Kidney (tissue), 14 donors: Measurements from ENCODE around the gene FBXL17. TPM values are rescaled to one million over a fixed set of nuclear protein-coding genes. Genes with fewer than 3 reads are reported as not detected.

Source experiments
- DNase-seq, 5 donors: peaks; one replicate each; pipeline ENCODE4 v3.0.0-alpha.2; 2013 to 2020
- FAIRE-seq: peaks from 2 replicates; lab custom pipeline; 2012; peaks lifted over from hg19 to GRCh38; lab: Jason Lieb, UNC
- H3K27ac ChIP-seq, 2 donors: one replicate each; pipeline ENCODE4 v1.7.0; 2013; ENCODE audit warnings: low read depth in 2 of 2, low read length in 2 of 2, inconsistent platforms in 1 of 2
- H3K27me3 ChIP-seq: one replicate; pipeline ENCODE4 v1.7.1; 2013; ENCODE audit warnings: low read length, inconsistent platforms; ENCODE audit not compliant: control insufficient read depth, insufficient read depth
- H3K36me3 ChIP-seq, 3 donors: one replicate each; pipeline versions ENCODE4 v1.7.0 to v1.7.1; 2013; ENCODE audit warnings: low read length in 3 of 3, control low read depth in 1 of 3, inconsistent platforms in 1 of 3; ENCODE audit not compliant: insufficient read depth in 3 of 3, control insufficient read depth in 2 of 3
- H3K4me1 ChIP-seq, 3 donors: one replicate each; pipeline versions ENCODE4 v1.7.0 to v1.7.1; 2013; ENCODE audit warnings: low read length in 3 of 3, inconsistent platforms in 1 of 3, low read depth in 1 of 3; ENCODE audit not compliant: control insufficient read depth in 2 of 3, insufficient read depth in 2 of 3
- H3K4me3 ChIP-seq, 3 donors: one replicate each; pipeline versions ENCODE4 v1.7.0 to v1.8.1; 2013; ENCODE audit warnings: low read length in 3 of 3, control low read depth in 1 of 3, inconsistent platforms in 1 of 3
- H3K9ac ChIP-seq, 3 donors: one replicate each; pipeline versions ENCODE4 v1.7.0 to v1.7.1; 2013; ENCODE audit warnings: low read length in 3 of 3, control low read depth in 1 of 3, inconsistent platforms in 1 of 3
- H3K9me3 ChIP-seq, 3 donors: one replicate each; pipeline versions ENCODE4 v1.7.0 to v1.7.1; 2013; ENCODE audit warnings: low read length in 3 of 3, control low read depth in 1 of 3, inconsistent platforms in 1 of 3; ENCODE audit not compliant: control insufficient read depth in 2 of 3, insufficient read depth in 1 of 3
- CTCF ChIP-seq: IDR thresholded peaks from 3 replicates; pipeline ENCODE4 v1.5.1; 2012; ENCODE audit warnings: mild to moderate bottlenecking, moderate library complexity, borderline replicate concordance; ENCODE audit not compliant: insufficient read depth; ENCODE audit errors: extremely low read depth
- intact Hi-C: fragments of 100-400 bp; cut with DNase I; formaldehyde crosslinking; loops from one replicate; pipeline ENCODE4 v1.11.1; 2022
- polyA plus RNA-seq: library from polyadenylated mRNA; stranded (reverse); fragments of 350-450 nt; fragmentation: Illumina TruSeq; extraction: RNeasy Lipid Tissue Mini Kit (QIAGEN cat#74804); gene quantifications from one replicate; pipeline ENCODE4 v1.2.3, GENCODE V29; 2014; ENCODE audit warnings: low read depth, low replicate concordance; ENCODE audit not compliant: insufficient read depth
- total RNA-seq: library from RNA; stranded (reverse); fragmentation: NEBNext Ultra II Directional; extraction: Animal tissue kit (Norgen Biotek cat#: 25700); gene quantifications from one replicate; pipeline ENCODE4 v1.2.1, GENCODE V29; 2021
- donor health status: control.
- donor health status: control.
- donor health status: control.
- donor health status: control.
- donor health status: control.
- donor health status: DM: yes; HTN: yes; CAD: no.
- donor health status: Normal renal cell carcinoma (clear cell type).

FBXL17 gene
- total and polyA plus RNA-seq, 2 donors from 2014 or later = 11.7 to 26.5 TPM

DNA sequence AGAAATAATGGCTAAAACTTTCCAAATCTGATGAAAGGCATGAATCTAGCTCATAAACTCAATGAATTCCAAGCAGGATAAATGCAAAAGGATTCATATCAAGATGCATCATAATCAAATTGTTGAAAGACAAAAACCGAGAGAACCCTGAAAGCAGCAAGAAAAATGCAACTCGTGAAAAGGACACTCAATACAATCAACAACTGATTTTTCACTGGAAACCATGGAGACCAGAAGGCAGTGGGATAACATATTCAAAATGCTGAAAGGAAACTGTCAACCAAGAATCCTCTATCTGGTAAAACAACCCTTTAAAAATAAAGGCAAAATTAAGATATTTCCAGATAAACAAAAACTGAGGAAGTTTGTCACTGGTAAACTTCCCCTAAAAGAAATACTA, 9.5 kb downstream of the FBXL17 start:
- FAIRE-seq (no peak), DNase-seq (no peak)
- Histone ChIP-seq H3K36me3 (no peaks in the 10 kb centered on the region), H3K9me3 (peaks cover 0 to 21% (median 11%) of the 10 kb centered on the region in 3 donors), H3K9ac (no peak overlapping the region), H3K27ac (no peak overlapping the region), H3K4me3 (no peak overlapping the region), H3K27me3 (no peaks in the 10 kb centered on the region), H3K4me1 (no peaks in the 10 kb centered on the region)
- no peak for TF ChIP-seq CTCF
- intact Hi-C loops = no loop called here

DNA sequence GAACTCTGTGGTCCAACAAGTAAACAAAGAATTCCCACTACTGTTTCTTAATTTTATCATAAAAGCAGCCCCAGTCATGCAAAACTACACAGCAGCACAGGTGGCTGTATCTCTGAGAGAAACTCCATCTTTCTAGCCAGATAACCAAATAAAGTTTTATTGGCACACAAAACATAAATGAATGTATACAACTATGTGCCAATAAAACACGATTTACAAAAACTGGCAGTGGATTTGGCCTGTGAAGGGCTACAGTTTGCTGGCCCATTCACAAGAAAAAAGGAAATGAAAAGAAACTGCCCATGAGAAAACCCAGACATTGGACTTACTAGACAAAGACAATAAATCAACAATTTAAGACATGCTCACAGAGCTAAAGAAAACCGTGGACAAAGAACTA, 10.6 kb downstream of the FBXL17 start:
- no peaks in the 10 kb centered on the region for H3K4me1 ChIP-seq
- no peaks in the 10 kb centered on the region for H3K27me3 ChIP-seq

DNA sequence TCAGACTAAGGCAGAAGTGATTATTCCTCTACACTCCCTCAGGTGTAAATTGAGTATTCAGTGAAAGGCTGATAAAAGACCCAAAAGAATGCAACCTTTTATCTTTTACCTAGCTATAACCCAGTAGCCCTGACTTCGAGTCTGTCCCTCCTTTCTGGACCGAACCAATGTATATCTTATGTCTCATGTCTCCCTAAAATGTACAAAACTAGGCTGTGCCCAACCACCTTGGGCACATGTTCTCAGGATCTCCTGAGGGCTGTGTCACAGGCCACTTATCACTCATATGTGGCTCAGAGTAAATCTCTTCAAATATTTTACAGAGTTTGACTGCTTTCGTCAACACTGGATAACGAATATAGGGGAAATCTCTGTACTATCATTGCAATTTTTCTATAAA, 12.7 kb downstream of the FBXL17 start:
- no peaks in the 10 kb centered on the region for H3K27me3 ChIP-seq
- FAIRE-seq (no peak), DNase-seq (no peak)
- no peaks in the 10 kb centered on the region for H3K4me1 ChIP-seq
- no peak overlapping the region for H3K27ac ChIP-seq
- peaks cover 0 to 8% (median 7%) of the 10 kb centered on the region in 3 donors for H3K9me3 ChIP-seq
- H3K9ac ChIP-seq = no peak overlapping the region
- intact Hi-C loops = no loop called here
- no peaks in the 10 kb centered on the region for H3K36me3 ChIP-seq
- no peak for TF ChIP-seq CTCF
- H3K4me3 ChIP-seq = no peak overlapping the region

More for the DNA sequence above, 10.6 kb downstream of the FBXL17 start:
- DNase-seq = no peak
- TF ChIP-seq CTCF = no peak
- intact Hi-C loops = no loop called here
- Histone ChIP-seq H3K9ac (no peak overlapping the region), H3K9me3 (peaks cover 0 to 21% (median 11%) of the 10 kb centered on the region in 3 donors), H3K4me3 (no peak overlapping the region), H3K27ac (no peak overlapping the region), H3K36me3 (no peaks in the 10 kb centered on the region)
- no peak for FAIRE-seq
